ENCODE measurements around the gene GALNT10.

- TF ChIP-seq TCF7L2 (IDR thresholded peaks at IDR 0.05; ENCODE audit: borderline replicate concordance, extremely low read depth, insufficient read depth, insufficient read length): no peak
- no peak for TF ChIP-seq EZH2phosphoT487 (IDR thresholded peaks at IDR 0.05; ENCODE audit: borderline replicate concordance)
Observed at GRCh38 chr5:154400678-154401077, 210.1 kb downstream of the GALNT10 start.

Data from HCT116 (cell line).